ENCODE data around the gene TMEM132C.

Gene TMEM132C

DNA sequence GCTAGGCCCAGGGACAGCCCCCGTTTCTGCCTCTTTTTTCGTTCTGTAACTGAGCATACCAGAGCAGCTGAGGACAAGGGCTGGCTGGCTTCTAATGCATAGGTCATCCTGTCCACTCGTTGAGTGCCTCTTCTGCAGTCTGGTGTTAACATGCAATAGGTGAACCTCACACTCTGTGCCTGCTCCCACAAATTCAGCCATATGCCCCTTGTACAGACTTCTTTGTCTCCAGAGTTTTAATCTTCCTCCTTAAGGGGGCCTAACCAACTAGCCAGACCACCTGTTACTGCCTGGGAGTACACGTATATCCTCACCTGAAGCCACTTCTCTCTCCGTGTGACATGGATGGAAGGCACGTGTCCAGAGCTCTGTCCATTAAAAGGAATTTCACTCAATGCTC lies 445.7 kb downstream of the TMEM132C start:
- no peak for DNase-seq (ENCODE audit: low spot score)

DNA sequence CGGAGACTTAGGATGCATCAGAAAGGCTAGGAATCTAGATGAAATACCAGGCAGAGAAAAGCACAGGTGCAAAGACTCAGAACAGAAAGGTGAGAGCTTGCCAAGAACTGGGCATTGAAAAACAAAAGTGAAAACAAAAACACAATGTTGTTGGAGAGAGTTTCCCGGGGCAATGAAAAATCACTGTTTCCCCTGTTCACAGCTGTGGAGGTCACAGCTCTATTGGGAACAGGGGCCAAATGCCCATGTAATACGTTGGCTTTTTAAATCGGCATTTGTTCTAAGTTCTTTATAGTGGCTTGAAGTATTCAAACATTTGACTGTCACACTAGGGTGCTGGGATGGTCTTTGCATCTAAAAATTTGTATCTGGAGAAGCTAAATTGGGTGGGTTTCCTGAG lies 448.5 kb downstream of the TMEM132C start:
- no peak for DNase-seq (ENCODE audit: low spot score)

DNA sequence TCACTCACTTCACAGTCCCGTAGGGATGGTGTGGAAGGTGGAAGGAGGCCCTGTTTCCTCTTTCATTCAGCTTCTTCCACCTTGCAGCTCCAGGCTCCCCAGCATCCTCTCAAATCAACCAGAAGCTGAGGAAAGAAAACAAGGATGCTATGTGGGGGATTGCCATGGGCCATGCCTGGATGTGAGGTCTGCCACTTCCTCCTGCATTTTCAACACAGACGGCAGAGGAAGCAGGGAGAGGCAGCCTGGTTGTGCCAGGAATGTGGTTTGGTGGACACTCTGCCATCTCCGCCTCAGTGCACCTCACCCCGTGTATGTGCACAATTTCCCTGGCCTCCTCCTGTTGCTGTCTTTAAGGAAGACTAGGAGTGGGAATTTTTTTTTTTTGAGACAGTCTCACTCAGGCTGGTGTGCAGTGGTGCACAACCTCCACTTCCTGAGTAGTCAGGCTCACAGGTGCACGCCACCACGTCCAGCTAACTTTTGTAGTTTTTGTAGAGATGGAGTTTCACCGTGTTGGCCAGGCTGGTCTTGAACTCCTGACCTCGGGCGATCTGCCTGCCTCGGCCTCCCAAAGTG lies 457.6 kb downstream of the TMEM132C start:
- DNase-seq (ENCODE audit: low spot score) = no peak

DNA sequence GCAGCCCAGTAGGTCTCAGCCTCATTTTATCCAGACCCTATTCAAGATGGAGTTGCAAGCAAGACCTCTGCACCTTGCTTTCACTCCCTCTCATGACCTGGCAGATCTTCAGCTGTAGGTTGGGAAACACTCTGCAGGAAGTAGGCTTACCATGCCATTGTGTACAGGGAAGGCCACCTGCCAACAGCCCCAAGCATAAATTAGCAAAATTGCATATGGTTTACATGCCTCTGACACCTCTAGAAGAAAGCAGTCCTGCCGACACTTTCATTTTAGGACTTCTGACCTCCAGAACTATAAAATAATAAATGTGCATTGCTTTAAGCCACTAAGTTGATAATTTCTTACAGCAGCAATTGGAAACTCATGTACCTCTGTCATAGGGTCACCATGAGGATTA lies 459.9 kb downstream of the TMEM132C start:
- DNase-seq (ENCODE audit: low spot score) = no peak

DNA sequence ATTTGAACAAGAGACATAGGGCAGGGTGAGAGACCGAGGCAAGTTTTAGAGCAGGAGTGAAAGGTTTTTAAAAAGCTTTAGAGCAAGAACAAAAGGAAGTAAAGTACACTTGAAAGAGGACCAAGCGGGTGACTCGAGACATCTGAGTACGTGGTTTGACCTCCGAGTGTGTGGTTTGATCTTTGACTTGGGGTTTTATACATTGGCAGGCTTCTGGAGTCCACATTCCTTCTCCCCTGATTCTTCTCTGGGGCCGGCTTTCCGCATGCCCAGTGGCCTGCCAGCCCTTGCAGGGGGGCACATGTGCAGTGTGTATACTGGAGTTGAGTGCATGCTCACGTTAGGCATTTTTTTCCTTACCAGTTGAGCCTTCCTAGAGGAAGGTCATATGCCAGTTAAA lies 460.5 kb downstream of the TMEM132C start:
- no peak for DNase-seq (ENCODE audit: low spot score)

DNA sequence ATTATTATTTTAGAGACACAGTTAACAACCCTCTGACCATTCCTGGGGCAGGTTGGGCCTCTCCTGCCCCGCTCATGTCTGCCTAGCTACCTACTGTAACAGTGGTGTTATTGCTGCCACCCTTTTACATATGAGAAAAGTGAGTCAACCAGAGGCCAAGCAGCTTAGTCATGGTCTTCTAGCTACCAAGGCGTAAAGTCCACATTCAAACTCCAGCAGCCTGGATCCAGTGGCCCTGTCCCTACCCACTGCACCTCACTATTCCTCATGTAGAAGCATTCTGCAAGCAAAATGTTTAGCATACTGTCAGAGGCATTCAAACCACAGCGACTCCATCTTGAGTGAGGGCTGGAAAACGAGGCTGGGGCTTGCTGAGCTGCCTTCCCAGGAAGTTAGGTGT lies 461.0 kb downstream of the TMEM132C start:
- DNase-seq (ENCODE audit: low spot score) = no peak

DNA sequence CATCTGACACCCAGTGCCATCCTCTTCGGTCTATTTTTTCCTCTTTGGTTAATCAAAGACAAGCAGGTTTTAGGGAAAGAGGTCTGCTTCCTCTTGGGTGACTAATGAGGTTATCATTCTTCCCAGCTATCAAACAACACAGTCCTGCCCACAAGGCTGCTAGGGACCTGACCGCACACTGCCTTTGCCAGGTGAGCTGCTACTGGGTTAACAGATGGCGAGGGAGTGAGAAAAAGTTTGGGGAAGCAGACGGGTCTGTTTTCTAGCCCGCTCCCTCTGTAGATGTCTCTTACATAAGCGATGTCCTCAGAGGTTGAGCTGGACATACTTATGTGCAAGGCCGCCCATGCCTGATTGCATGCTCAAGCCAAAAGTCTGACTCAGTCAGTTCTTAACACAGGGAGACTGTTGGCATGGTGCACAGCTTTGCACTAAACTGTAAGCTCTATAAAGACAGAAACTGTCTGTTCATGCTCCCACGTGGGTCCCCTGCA lies 462.7 kb downstream of the TMEM132C start:
- no peak for DNase-seq (ENCODE audit: low spot score)

DNA sequence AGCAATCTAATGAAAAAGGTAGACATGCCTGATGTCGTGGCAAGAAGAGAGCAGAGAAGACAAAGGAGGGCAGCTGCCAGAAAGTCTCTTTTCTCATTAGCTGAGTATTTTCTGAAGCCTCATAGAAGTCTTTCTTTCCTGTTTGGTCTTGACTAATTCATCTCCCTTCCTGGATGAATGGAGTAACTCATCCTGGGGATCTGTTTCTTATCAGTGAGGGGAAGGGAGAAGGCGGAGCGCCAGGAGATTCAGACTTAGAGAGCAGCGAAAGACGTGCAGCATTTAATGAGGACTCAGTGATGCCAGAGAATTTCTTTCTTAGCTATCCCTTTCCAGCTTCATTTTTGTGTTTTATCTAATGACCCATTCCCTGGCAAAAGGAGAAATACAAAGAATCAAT lies 467.4 kb downstream of the TMEM132C start:
- no peak for DNase-seq (ENCODE audit: low spot score)

DNA sequence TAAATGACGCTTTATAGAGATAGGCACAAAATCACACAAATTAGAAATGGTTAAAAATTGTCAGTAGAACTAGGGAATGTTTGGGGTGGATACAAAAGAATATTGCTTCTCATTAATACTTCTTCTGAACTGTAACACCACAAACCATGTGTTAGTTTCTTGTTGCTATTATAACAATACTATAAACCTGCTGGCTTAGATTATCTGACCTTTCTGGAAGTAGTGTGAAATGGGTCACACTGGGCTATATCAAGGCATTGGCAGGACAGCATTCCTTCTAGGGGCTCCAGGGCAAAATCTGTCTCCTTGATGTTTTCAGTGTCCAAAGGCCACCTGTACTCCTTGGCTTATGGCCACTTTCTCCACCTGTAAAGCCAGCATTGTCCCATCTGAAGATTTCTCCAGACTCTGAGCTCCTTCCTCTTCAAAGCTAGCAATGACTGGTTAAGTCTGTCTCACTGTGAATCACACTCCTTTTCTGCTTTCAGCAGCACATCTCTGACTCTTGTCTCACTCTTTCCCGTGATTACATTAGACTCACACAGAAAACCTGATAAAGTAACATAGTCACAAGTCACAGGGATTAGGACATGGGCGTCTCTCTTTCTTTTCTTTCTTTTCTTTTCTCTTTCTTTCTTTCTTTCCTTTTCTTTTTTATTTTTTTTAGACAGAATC lies 470.5 kb downstream of the TMEM132C start:
- DNase-seq (ENCODE audit: low spot score) = no peak

DNA sequence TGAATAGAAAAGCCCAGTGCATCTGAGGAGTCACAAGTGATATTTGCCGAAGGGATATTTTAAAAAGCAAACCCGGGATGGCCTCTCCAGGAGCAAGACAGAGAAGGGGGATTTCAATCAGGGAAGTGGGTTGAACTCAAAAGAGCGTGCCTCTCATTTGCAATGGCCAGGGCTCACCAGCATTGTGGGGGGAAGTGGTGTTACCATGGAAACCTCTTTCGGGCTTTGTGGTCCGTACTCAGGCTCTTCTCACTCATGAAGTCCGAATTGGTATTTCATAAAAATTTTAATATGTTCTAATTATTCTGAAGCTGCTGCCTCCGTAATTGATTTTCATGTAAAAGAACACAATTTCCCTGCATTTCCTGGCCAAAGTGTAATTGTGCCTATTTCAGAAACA lies 476.9 kb downstream of the TMEM132C start:
- no peak for DNase-seq (ENCODE audit: low spot score)

DNA sequence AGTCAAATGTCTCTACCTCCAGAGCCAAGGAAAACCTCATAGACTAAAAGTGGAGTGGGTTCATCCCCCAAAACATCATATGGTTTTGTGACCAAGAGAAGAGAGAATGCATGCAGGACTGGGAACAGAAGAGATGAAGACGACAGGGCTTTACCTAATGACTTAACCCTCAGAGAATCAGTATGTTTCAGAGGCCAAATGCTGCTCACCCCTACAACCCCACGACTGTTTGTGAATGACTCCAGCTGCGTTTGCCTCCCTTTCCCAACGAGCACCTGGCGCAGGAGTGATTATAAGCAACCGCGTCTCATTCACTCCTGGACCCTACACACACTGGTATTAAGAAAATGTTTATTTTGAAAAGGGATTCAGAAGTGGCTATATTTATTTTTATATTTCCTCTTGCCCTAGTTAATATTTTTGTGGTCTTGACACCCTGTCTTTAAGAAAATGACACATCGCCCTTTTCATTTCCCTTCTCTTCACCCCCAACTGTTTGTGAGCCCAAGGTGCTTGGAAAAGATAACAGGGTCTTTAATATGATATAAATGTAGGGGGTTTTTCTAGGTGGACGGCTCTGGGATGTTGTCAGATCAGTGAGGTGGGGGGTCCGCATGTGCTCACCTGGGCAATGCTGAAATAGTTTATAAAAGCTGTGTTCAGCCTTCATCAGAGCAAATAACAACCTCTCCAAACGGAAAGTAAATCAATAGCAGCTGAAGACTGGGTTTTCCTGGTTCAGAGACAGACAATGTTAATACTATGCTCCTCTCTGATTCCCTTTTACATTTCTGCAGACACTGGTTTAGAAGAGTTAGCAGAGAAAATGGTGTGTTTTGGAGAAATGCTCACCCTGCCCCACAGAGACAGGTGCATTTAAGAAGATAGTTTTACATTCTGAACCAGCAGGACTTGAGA lies 479.1 kb downstream of the TMEM132C start:
- no peak for DNase-seq (ENCODE audit: low spot score)

DNA sequence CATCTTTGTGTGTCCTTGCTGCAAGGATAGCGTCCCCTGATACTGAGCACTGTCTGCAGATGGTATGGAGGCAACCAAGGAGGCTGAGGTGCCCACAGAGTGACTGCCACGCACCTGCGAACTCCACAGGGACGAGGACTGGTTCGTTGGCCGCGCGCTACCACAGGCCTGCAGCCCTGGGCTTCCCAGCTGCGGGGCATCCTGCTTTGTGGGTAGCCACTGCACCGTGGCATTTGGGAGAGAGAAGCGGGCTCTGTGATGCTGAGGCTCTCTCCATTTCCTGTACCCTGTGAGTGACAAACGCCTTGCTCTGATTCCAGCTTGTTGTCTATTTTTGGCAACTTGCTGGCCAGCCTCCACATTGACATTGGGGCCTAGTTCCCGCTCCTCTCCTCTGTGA lies 480.5 kb downstream of the TMEM132C start:
- no peak for DNase-seq (ENCODE audit: low spot score)

DNA sequence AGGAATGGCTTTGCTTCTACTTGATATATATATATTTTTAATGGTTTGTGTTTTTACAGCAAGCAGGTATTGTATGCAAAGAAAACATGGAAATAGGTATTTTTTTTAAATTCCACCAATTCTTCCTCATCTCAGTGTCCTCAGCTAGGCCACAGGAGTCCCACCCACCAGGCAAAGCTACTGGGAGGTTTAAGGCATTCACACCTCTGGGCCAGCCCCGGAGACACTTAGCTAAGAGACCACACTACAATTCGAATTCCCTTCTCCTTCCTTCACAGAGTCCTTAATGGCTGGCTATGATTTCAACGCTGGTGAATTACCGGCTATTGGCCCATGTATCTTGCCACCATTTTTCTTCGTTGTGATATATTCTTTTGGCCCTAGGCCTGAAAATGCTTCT lies 485.4 kb downstream of the TMEM132C start:
- DNase-seq (ENCODE audit: low spot score) = no peak

DNA sequence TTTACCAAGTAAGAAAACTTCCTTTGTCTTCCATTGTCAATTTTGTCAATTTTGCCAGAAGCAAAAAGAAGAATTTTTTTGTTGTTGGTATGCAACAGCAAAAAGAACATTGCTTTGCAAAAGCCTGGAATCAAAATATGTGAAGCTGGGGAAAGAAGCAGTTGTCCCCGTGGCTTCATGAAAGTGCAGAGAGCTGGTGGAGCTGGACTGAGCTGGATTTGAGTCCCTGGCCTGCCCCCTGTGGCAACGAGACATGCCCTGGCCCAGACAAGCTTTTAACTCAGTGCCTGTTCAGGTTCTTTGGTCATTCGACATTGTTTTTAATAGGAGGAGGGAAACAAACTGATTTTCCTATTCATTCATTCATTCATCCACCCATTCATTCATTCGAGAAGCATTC lies 486.5 kb downstream of the TMEM132C start:
- DNase-seq (ENCODE audit: low spot score) = no peak

DNA sequence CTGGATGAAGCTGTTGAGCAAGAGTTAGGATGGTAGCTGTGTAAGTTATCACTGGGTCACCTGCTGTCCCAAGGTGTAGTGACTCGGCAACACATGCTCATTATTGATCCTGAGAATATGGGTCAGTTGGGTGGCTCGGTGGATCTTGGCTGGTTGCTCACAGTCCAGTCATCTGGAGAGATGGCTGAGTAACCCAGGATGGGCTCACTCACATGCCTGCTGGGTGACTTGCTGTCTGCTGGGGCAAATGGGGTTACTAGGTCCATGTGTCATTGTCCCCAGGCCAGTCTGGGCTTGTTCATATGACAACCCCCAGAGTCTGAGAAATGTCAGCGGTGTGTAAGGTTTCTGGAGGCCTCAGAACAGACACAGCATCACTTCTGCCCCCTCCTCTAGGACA lies 487.3 kb downstream of the TMEM132C start:
- no peak for DNase-seq (ENCODE audit: low spot score)

DNA sequence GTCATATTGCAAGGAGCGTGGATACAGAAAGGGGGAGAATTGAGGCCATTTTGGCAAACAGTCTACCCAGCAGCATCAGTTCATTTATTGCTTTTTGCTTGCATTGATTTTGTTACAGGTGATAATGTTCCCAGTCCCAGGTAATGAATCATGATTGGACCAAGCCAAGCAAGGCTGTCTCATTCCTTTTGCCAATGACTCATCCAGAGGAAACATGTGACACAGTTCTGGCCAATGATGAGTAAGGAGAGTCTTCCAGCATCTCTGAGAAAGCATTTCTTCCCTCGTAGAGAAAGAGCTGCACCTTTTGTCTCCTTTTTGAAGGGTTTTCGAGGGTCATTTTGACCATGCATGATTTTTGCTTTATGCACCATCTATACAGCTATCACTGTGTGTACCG lies 488.6 kb downstream of the TMEM132C start:
- no peak for DNase-seq (ENCODE audit: low spot score)

All from NAMALWA (cell line).